Memory B cell (primary cell): ENCODE measurements around the gene MRPL55.
A peak's percentile ranks its signal among the peaks of the same experiment; 100 is the strongest.

Experiments used
- ATAC-seq: fragments of 150-1000 bp; cut with Tn5 transposase; 2 replicates; pipeline ENCODE4 v1.10.0; 2021; ENCODE audit warnings: low read depth, mild to moderate bottlenecking, moderate library complexity
- DNase-seq, 2 donors: peaks; one replicate each; pipeline ENCODE4 v3.0.0; 2022; ENCODE audit warnings: low spot score in 2 of 2
- H3K27ac Mint-ChIP-seq: one replicate; pipeline ENCODE4 v1.8.0; 2022; ENCODE audit warnings: mild to moderate bottlenecking, moderate library complexity, mixed read lengths
- H3K27me3 Mint-ChIP-seq: one replicate; pipeline ENCODE4 v1.8.0; 2022; ENCODE audit warnings: mixed read lengths
- H3K36me3 Mint-ChIP-seq: one replicate; pipeline ENCODE4 v1.8.0; 2022; ENCODE audit warnings: mild to moderate bottlenecking, mixed read lengths
- H3K4me1 Mint-ChIP-seq: one replicate; pipeline ENCODE4 v1.8.0; 2022; ENCODE audit warnings: mixed read lengths
- H3K4me3 Mint-ChIP-seq: one replicate; pipeline ENCODE4 v1.8.0; 2022; ENCODE audit warnings: mild to moderate bottlenecking, moderate library complexity, mixed read lengths
- H3K9me3 Mint-ChIP-seq: one replicate; pipeline ENCODE4 v1.8.0; 2022; ENCODE audit warnings: mixed read lengths

MRPL55 gene

DNA sequence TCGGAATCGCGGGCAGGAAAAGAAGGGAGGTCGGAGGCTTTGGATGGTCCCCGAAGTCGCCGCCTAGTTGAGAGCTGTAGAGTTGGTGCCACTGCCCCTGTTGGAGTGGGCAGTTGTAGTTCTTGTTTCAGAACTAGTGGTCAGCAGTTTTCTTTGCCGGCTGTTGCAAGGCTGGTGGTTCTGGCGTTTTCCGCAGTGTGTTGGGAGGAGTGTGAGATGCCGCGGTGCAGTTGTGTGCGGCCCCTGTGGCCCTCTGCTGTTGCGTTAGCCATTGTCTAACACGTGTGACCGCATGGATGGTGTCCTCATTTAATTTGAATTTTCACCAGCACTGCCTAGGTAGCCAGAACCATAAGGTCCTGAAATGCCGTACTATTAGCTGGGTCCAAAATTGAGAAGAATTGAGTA, 25.2 kb downstream of the MRPL55 start:
- DNase-seq: no peak
- Mint-ChIP-seq H3K27ac (peak overlapping the region; percentile 92), H3K36me3 (peaks cover 5% of the 10 kb centered on the region), H3K4me1 (peaks cover 54% of the 10 kb centered on the region), H3K9me3 (no peaks in the 10 kb centered on the region), H3K4me3 (peak overlapping the region; percentile 91), H3K27me3 (no peaks in the 10 kb centered on the region)
- ATAC-seq: no peak

DNA sequence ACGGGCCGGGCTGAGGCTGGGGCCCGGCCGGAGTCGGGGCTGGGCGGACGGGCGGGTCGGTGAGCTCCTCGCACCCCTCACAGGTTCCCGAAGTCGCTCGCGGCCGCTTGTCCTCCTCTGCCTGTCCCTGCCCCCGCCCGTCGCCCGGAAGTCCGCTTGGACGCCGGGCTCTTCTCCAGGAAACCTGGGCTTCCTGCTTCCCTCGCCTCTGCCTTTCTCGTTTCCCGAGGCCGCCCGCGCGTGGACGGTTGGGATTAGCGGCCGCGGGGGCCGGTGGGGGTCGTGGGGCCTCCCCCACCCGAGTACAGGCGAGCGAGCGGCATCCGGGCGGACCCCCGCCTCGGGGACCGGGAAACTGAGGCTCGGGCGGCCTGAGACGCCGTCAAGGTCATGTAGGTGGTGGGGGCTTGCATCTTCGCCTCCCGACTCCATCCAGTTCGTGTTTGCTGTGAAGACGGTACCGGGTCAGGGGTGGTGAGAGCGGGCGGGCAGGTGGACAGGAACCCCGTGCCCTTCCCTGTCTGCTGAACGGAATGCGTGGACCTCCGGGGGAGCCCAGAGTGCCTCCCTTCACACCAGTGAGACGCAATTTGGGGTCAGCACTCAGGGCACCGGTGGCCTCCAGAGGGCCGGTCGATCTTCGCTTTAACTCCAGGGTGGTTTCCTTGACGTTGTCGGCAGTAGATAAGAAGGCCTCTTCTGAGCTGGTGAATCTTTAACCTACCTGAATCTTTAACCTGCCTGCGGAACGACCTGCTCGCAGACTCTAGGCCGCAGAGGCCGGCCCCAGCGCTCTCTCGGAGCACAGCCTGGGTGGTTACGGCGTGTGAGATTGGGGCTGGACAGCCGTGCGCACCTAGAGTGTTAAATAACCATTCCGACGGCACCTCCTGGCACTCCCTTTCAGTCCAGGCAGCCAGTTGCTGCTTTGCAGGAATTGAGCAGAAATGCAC, 25.9 kb downstream of the MRPL55 start:
- H3K4me1 Mint-ChIP-seq: peaks cover 51% of the 10 kb centered on the region
- peaks cover 5% of the 10 kb centered on the region for H3K36me3 Mint-ChIP-seq

DNA sequence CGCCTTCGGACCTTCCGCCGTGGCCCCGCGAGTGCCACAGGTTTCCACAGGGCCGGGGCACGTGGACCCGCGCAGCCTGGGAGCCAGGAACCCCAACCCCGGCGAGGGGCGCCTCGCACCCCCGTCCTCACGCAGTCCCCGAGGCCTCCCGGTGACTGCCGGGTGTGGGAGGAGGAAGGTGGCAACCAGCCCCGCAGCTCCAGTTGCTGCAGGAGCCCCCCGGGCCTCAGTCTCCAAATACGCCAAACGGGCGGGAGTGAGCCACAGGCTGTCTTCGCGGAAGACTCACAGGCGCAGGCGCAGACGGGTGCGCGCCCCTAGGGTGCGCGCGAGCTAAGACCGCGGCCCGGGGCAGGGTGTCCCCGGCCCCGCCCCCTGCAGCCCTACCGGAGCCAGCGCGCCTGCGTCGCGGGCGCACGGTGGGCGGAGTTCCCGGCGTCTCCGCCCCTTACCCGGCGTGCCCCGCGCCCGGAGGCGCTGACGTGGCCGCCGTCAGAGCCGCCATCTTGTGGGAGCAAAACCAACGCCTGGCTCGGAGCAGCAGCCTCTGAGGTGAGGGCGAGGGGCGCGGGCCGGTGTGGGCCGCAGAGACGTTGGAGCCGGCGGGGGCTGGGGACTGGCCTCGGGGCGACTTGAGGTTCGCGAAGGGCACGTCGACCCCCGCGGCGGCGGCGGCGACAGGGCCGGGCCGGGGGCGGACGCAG, 26.7 kb downstream of the MRPL55 start, which contains the start of gene ARF1:
TSS of gene ARF1 (plus strand) at position 495 of the 704 bp plus-strand sequence. CDS start 14,407 bp downstream, outside the sequence.
- DNase-seq: peak; percentile 97 to 98
- no peaks in the 10 kb centered on the region for H3K27me3 Mint-ChIP-seq
- ATAC-seq: peak; percentile 86
- peaks cover 42% of the 10 kb centered on the region for H3K4me1 Mint-ChIP-seq
- peak within 1 kb of the TSS; percentile 91 for H3K4me3 Mint-ChIP-seq
- H3K27ac Mint-ChIP-seq: peak within 1 kb of the TSS; percentile 92
- H3K9me3 Mint-ChIP-seq: no peaks in the 10 kb centered on the region
- H3K36me3 Mint-ChIP-seq: peaks cover 2% of the 10 kb centered on the region

More for the DNA sequence above, 25.9 kb downstream of the MRPL55 start:
- Mint-ChIP-seq H3K27me3 (no peaks in the 10 kb centered on the region), H3K9me3 (no peaks in the 10 kb centered on the region), H3K4me3 (peak overlapping the region; percentile 91), H3K27ac (peak overlapping the region; percentile 92)
- ATAC-seq (peak; percentile 16), DNase-seq (no peak)

DNA sequence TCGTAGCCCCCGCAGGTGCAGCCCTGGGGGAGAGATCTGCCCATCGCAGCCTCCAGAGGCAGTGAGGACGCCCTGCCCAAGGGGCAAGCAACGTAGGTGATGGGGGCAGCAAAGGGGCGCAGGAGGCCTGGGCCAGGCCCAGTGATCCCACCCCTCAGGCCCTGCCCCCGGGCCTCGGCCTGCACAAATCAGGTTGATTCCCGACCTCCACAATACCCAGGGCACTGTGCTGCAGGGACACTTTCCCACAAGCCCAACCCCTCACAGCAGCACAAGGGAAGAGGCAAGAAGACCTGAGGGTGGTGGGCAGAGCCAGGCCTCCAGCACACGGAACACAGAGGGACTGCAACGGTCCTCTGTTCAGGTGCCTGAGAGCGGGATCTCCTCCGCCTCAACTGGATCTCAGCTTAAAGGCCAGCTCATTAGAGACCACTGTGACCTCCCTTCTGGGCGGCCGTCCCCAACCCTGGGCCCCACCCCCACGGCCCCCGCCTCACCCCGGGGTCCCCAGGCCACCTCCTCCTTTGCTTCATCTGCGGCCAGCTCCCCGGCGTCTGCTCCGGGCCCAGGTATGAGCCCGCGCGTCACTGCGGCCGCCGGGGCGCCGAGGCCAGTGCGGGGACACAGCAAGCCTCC, 27.4 kb downstream of the MRPL55 start:
- H3K4me3 Mint-ChIP-seq: peak overlapping the region; percentile 88
- peak overlapping the region; percentile 92 for H3K27ac Mint-ChIP-seq
- DNase-seq (peak in 1 of 2 donors; percentile 41), ATAC-seq (no peak)
- no peaks in the 10 kb centered on the region for H3K9me3 Mint-ChIP-seq
- H3K4me1 Mint-ChIP-seq: peaks cover 42% of the 10 kb centered on the region
- no peaks in the 10 kb centered on the region for H3K27me3 Mint-ChIP-seq
- peaks cover 2% of the 10 kb centered on the region for H3K36me3 Mint-ChIP-seq

DNA sequence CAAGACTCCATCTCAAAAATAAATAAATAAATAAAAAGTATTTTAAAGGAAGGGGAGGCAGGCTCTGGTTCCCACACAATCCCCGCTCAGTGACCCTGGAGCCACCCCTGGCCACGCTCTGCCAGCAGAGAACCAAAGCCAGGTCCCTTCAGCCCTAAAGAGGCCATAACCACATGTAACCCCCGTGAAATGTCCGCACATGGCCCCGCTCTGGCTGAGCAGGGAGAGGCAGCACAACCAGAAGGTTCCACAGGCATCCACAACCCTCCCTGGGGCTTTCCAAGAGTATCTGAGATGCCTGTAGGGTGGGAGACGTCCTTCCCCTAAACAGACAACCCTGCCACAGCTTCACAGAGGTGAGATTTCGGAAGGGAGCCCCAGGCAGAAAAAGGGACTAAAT, 28.0 kb downstream of the MRPL55 start:
- H3K27me3 Mint-ChIP-seq: no peaks in the 10 kb centered on the region
- peaks cover 2% of the 10 kb centered on the region for H3K36me3 Mint-ChIP-seq
- H3K4me3 Mint-ChIP-seq: peak overlapping the region; percentile 88
- peak overlapping the region; percentile 92 for H3K27ac Mint-ChIP-seq
- no peaks in the 10 kb centered on the region for H3K9me3 Mint-ChIP-seq
- DNase-seq (no peak), ATAC-seq (no peak)
- peaks cover 40% of the 10 kb centered on the region for H3K4me1 Mint-ChIP-seq

DNA sequence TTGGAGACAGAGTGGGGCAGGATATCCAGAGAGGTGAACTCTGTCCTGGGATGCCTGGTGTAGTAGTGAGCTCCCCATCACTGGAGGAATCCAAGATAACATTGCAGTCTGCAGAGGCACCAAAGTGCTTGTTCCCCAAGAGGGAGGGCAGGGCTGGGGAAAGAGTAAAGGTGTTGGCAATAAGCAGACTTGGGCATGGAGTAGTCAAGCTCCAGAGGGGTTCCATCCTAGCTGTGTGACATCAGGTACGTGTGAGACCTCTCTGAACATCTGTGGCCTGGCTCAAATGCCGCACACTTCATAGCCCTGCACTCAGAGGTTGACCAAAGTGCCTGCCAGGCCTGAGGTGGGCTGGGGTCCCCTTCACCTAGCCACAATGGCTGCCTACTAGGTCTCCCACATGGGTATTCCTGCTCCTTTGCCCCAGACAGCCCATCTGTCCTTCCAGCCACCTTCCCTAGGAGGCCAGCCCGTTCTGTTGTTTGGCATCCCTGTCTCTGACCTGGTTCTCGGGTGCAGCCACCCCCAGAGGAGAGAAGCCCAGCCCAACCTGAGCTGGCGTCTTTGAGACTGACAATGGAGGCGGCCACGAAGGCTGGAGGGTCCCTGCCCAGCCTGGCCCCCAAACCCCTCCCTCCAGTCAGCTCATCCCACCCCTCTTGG, 29.4 kb downstream of the MRPL55 start:
- no peak overlapping the region for H3K27ac Mint-ChIP-seq

DNA sequence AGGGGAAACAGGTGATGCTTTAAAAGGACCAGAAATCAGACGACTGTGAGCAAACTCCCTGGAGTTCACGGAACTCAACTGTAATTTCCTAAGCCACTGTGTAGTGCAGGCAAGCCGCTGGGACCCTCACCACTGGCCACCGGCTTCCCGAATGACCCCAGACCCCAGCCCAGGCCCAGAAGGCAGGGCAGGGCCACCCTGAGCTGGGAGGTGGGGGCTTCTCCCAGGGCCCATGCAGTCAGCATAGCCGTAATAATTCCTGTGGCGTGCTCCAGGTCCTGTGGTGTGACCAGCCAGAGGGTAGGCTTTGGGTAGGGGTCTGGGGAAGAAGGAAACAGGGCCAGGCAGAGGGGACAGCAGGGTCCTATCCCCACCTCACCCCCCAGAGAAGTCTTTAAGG, 30.1 kb downstream of the MRPL55 start:
- DNase-seq (no peak), ATAC-seq (no peak)
- H3K4me1 Mint-ChIP-seq: peaks cover 25% of the 10 kb centered on the region
- no peak overlapping the region for H3K4me3 Mint-ChIP-seq
- H3K27me3 Mint-ChIP-seq: no peaks in the 10 kb centered on the region
- H3K9me3 Mint-ChIP-seq: no peaks in the 10 kb centered on the region
- no peak overlapping the region for H3K27ac Mint-ChIP-seq
- H3K36me3 Mint-ChIP-seq: no peaks in the 10 kb centered on the region

More for the DNA sequence above, 29.4 kb downstream of the MRPL55 start:
- no peak overlapping the region for H3K4me3 Mint-ChIP-seq
- ATAC-seq: no peak
- H3K27me3 Mint-ChIP-seq: no peaks in the 10 kb centered on the region
- H3K4me1 Mint-ChIP-seq: peaks cover 27% of the 10 kb centered on the region
- no peak for DNase-seq
- H3K36me3 Mint-ChIP-seq: no peaks in the 10 kb centered on the region
- no peaks in the 10 kb centered on the region for H3K9me3 Mint-ChIP-seq

DNA sequence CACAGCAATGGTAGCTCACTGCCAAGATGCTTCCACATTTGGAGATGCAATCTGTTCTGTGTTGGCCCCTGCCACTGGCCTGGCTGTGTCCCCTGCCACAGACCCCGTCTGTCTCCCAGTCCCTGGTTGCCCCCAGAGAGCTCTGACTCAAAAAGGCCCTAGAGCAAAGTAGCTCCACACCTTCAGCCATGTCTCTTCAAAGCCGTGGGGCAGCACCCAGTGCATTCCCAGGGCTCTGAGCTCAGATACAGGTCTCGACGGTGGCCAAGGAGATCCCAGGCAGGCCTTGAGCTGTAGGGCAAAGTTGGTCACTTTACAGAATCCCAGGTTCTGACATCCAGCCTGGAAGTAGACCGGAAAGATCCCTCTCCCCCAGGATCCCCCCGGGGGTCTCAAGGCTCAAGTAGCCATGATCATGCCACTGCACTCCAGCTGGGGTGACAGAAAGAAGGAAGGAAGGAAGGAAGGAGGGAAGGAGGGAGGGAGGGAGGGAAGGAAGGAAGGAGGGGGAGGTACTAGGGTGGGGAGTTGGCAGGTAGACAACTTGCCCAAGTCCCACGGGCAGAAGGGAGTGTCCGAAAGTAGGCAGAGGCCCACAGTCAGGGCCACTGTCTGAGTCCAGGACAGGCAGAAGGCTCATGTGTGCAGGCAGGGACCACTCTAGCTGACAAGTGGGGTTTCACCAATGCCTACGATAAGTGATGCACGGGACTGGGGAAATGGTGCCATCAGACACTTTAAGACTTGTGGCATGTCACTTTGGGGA, 31.4 kb downstream of the MRPL55 start:
- Mint-ChIP-seq H3K9me3 (no peaks in the 10 kb centered on the region), H3K4me1 (peaks cover 24% of the 10 kb centered on the region), H3K36me3 (no peaks in the 10 kb centered on the region), H3K27ac (no peak overlapping the region), H3K27me3 (no peaks in the 10 kb centered on the region), H3K4me3 (no peak overlapping the region)
- no peak for DNase-seq
- ATAC-seq: no peak

DNA sequence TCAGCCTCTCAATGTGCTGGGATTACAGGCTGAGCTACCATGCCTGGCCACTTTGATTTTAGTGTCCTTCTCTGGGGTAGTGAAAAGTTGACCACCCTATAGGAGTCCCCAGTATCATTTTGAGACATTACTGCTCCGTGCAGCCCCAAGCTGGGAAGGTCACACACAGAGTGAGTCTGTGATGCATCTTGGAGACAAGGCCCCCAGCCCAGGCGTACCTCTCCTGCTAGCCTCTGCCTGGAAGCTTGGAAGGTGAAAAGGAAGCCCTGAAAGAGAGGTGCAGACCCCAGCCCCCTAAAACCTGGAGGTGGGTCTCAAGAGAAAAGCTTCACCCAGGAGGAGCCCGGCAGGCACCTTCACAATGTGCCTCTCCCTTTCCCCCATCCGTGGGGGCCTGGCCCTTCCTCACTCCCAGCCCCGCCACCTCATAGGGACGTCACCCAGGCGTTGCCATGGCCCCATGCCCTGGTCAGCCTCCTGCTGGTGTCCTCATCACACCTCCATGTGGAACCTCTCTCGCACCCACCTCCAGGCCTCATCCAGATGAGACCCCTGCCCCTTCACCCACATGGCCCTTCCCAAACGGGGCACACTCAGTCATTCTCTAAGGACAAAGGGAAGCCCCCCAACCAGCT, 32.2 kb downstream of the MRPL55 start:
- no peak overlapping the region for H3K4me3 Mint-ChIP-seq
- H3K36me3 Mint-ChIP-seq: no peaks in the 10 kb centered on the region
- no peaks in the 10 kb centered on the region for H3K9me3 Mint-ChIP-seq
- H3K4me1 Mint-ChIP-seq: peaks cover 28% of the 10 kb centered on the region
- no peaks in the 10 kb centered on the region for H3K27me3 Mint-ChIP-seq
- DNase-seq (no peak), ATAC-seq (no peak)
- no peak overlapping the region for H3K27ac Mint-ChIP-seq

DNA sequence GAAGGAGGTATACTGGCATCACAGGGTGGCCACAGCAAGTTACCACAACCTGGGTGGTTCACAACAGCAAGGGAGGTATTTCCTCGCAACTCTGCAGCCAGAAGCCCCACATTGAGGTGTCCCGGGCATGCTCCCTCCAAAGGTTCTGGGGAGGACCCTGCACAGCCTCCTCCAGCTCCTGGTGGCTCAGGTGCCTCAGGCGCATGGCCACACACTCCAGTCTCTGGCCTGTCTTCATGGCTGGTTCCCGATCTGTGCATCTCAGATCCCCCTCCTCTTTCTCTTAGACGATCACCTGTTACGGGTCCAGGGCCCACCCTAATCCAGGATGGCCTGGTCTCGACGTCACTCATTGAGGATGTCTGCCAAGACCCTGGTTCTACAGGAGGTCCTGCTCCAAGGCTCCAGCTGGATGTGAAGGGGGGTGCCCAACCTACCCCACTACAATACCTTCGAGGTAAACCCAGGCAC, 33.3 kb downstream of the MRPL55 start:
- DNase-seq (no peak), ATAC-seq (no peak)
- no peaks in the 10 kb centered on the region for H3K9me3 Mint-ChIP-seq
- peaks cover 33% of the 10 kb centered on the region for H3K4me1 Mint-ChIP-seq
- no peak overlapping the region for H3K27ac Mint-ChIP-seq
- H3K36me3 Mint-ChIP-seq: no peaks in the 10 kb centered on the region
- H3K4me3 Mint-ChIP-seq: no peak overlapping the region
- peaks cover 3% of the 10 kb centered on the region for H3K27me3 Mint-ChIP-seq

DNA sequence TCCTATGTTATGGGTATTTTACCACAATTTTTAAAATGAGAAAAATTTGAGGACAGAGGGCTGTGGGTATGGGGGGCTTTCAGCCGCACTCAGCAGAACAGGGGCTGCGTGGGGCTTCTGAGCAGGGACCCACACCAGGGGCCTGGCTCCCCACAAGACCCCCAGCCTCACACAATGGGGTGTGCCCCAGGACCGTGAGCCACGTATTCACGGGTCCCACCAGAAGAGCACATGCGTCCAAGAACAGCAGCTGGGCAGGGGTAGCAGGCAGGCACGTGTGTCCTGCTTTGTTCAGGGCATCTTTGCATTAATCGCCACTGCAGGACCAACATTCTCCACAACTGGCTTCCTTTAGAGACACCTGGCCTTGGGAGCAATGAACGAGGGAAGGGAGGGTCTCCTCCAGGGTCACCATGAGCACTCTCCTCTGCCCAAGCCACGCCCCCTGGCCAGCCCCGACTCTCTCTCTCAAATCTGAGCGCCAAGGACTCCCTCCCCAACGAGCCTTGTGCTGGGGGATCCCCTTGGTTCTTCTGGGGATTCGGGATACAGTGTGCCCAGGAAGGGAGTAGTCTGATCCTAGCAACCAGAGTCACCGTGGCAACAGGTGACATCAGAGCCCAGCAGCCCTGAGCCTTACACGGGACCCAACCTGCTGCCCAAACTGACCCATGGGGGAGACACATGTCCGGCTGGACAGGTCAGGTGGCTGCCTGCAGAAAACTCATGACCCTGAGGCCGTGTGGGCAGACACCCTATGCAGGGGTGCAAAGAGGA, 34.0 kb downstream of the MRPL55 start:
- Mint-ChIP-seq H3K27me3 (peaks cover 6% of the 10 kb centered on the region), H3K4me3 (no peak overlapping the region), H3K27ac (no peak overlapping the region), H3K4me1 (peaks cover 34% of the 10 kb centered on the region), H3K36me3 (no peaks in the 10 kb centered on the region), H3K9me3 (no peaks in the 10 kb centered on the region)
- no peak for ATAC-seq
- no peak for DNase-seq
